Nephron (organoid): ENCODE results near the gene SH3BP1.

Experiments
- H3K27ac Mint-ChIP-seq, 3 experiments: 2 replicates each; pipeline ENCODE4 v1.8.0; 2020; ENCODE audit warnings: mixed read lengths in 3 of 3, mild to moderate bottlenecking in 2 of 3, moderate library complexity in 1 of 3
- H3K27me3 Mint-ChIP-seq: 2 replicates; pipeline ENCODE4 v1.8.0; 2021; ENCODE audit warnings: low read depth, mild to moderate bottlenecking, moderate library complexity, mixed read lengths
- H3K36me3 Mint-ChIP-seq: 2 replicates; pipeline ENCODE4 v1.8.0; 2020; ENCODE audit warnings: low read depth, mixed read lengths
- H3K4me1 Mint-ChIP-seq: 2 replicates; pipeline ENCODE4 v1.8.0; 2020; ENCODE audit warnings: mixed read lengths
- H3K4me3 Mint-ChIP-seq, 3 experiments: 2 replicates each; pipeline ENCODE4 v1.8.0; 2020; ENCODE audit warnings: mild to moderate bottlenecking in 3 of 3, mixed read lengths in 3 of 3, moderate library complexity in 2 of 3
- H3K9me3 Mint-ChIP-seq: 2 replicates; pipeline ENCODE4 v1.8.0; 2020; ENCODE audit warnings: mixed read lengths
- CTCF ChIP-seq, 3 experiments: fragments of 200-600 bp; sonication (generic); IDR thresholded peaks; one replicate each; pipeline ENCODE4 v1.5.0; 2021; ENCODE audit warnings: antibody characterized with exemption in 3 of 3; ENCODE audit not compliant: unreplicated experiment in 3 of 3

Gene SH3BP1

GRCh38 chr22:37657590-37658132 lies 18.2 kb downstream of the SH3BP1 start:
- Mint-ChIP-seq H3K4me3 (peak overlapping the region; percentile 90 to 93 (median 90)), H3K27ac (peak overlapping the region; percentile 91 to 93 (median 91)), H3K4me1 (peaks cover 38% of the 10 kb centered on the region), H3K9me3 (no peaks in the 10 kb centered on the region), H3K36me3 (peaks cover 7% of the 10 kb centered on the region), H3K27me3 (no peaks in the 10 kb centered on the region)
- TF ChIP-seq CTCF (IDR thresholded peaks at IDR 0.05; ENCODE audit: unreplicated experiment in 3 of 3), result no peak

- H3K27me3 Mint-ChIP-seq, result no peaks in the 10 kb centered on the region
- H3K36me3 Mint-ChIP-seq, result no peaks in the 10 kb centered on the region
- no peak for TF ChIP-seq CTCF (IDR thresholded peaks at IDR 0.05; ENCODE audit: unreplicated experiment in 3 of 3)
- peak within 1 kb of the TSS; percentile 90 to 93 (median 90) for H3K4me3 Mint-ChIP-seq
- no peaks in the 10 kb centered on the region for H3K9me3 Mint-ChIP-seq
- H3K27ac Mint-ChIP-seq, result peak within 1 kb of the TSS; percentile 91 to 93 (median 91)
- peaks cover 38% of the 10 kb centered on the region for H3K4me1 Mint-ChIP-seq
These were observed 18.9 kb downstream of the SH3BP1 start, which contains the start of gene PDXP for GRCh38 chr22:37658133-37659065. Gene PDXP, plus strand, starts transcription at chr22:37658723. Its CDS starts 60 bp downstream, at chr22:37658783.

- Mint-ChIP-seq H3K27ac (peak overlapping the region; percentile 15 to 65 (median 43)), H3K36me3 (no peaks in the 10 kb centered on the region), H3K4me1 (peaks cover 38% of the 10 kb centered on the region), H3K27me3 (no peaks in the 10 kb centered on the region), H3K4me3 (peak overlapping the region; percentile 69 to 87 (median 86)), H3K9me3 (no peaks in the 10 kb centered on the region)
- TF ChIP-seq CTCF (IDR thresholded peaks at IDR 0.05; ENCODE audit: unreplicated experiment in 3 of 3), result no peak
These were observed 19.8 kb downstream of the SH3BP1 start for GRCh38 chr22:37659066-37659896.

GRCh38 chr22:37659897-37660708 lies 20.6 kb downstream of the SH3BP1 start:
- H3K4me3 Mint-ChIP-seq, result peak overlapping the region; percentile 69 to 87 (median 86)
- H3K27ac Mint-ChIP-seq, result peak overlapping the region; percentile 15 to 65 (median 43)
- peaks cover 38% of the 10 kb centered on the region for H3K4me1 Mint-ChIP-seq
- no peaks in the 10 kb centered on the region for H3K36me3 Mint-ChIP-seq
- no peaks in the 10 kb centered on the region for H3K9me3 Mint-ChIP-seq
- H3K27me3 Mint-ChIP-seq, result no peaks in the 10 kb centered on the region
- no peak for TF ChIP-seq CTCF (IDR thresholded peaks at IDR 0.05; ENCODE audit: unreplicated experiment in 3 of 3)

GRCh38 chr22:37660709-37661045 lies 21.2 kb downstream of the SH3BP1 start:
- peaks cover 38% of the 10 kb centered on the region for H3K4me1 Mint-ChIP-seq

More at GRCh38 chr22:37660709-37661045, 21.2 kb downstream of the SH3BP1 start:
- Mint-ChIP-seq H3K4me3 (peak overlapping the region; percentile 69 to 87 (median 86)), H3K27ac (peak overlapping the region; percentile 33 to 67 (median 48)), H3K27me3 (no peaks in the 10 kb centered on the region), H3K9me3 (no peaks in the 10 kb centered on the region), H3K36me3 (no peaks in the 10 kb centered on the region)
- TF ChIP-seq CTCF (IDR thresholded peaks at IDR 0.05; ENCODE audit: unreplicated experiment in 3 of 3), result no peak
